ENCODE measurements around the gene DCST2. TPM values are rescaled to one million over a fixed set of nuclear protein-coding genes. Genes with fewer than 3 reads are reported as not detected.

The DCST2 gene
- total RNA-seq, 1 experiment from 2014 or later: 0.21 TPM

DNA sequence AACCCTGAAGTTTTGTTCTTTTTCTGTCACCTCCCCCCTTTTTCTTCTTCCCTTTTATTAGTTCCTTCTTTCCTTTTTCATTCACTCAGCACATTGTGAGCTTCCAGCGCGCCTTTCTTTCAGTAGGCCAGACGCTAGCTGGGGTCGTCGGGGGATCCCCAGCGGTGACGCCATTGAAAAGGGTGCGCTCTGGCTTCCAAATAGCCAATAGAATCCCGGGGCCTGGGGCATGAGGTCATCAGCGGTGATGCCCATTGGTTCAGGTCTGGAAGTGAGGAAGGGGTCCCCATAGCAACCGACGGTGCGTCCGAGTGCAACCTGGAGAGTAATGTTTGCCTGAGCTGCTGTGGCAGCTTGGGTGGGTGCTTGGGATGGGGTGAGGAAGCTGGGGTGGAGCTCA is 38.1 kb upstream of the DCST2 start:
- TF ChIP-seq EZH2 (IDR thresholded peaks at IDR 0.05; ENCODE audit: borderline replicate concordance, low read depth, low read length, poor library complexity, severe bottlenecking): no peak
- TF ChIP-seq, protein P1, sequence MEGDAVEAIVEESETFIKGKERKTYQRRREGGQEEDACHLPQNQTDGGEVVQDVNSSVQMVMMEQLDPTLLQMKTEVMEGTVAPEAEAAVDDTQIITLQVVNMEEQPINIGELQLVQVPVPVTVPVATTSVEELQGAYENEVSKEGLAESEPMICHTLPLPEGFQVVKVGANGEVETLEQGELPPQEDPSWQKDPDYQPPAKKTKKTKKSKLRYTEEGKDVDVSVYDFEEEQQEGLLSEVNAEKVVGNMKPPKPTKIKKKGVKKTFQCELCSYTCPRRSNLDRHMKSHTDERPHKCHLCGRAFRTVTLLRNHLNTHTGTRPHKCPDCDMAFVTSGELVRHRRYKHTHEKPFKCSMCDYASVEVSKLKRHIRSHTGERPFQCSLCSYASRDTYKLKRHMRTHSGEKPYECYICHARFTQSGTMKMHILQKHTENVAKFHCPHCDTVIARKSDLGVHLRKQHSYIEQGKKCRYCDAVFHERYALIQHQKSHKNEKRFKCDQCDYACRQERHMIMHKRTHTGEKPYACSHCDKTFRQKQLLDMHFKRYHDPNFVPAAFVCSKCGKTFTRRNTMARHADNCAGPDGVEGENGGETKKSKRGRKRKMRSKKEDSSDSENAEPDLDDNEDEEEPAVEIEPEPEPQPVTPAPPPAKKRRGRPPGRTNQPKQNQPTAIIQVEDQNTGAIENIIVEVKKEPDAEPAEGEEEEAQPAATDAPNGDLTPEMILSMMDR (conservative IDR thresholded peaks at IDR 0.05; ENCODE audit: low read depth, low read length): no peak
- CTCF ChIA-PET: no interaction called here
- no peak for DNase-seq (ENCODE audit: low spot score)
- H3K4me3 ChIP-seq (ENCODE audit: low read depth, low read length, poor library complexity, severe bottlenecking): no peak overlapping the region
- peaks cover 5% of the 10 kb centered on the region for H3K36me3 ChIP-seq (ENCODE audit: insufficient read depth, low read length, poor library complexity, severe bottlenecking)
- H3K9me3 ChIP-seq (ENCODE audit: low read depth, low read length, poor library complexity, severe bottlenecking): no peaks in the 10 kb centered on the region
- peaks cover 15% of the 10 kb centered on the region for H3K4me1 ChIP-seq (ENCODE audit: insufficient read depth, low read length, poor library complexity, severe bottlenecking)
- no TSS peak for BruUV-seq (replicated peaks)
- H3K27me3 ChIP-seq (replicated peaks; ENCODE audit: insufficient read depth, low read depth, low read length, poor library complexity): no peaks in the 10 kb centered on the region
- POLR2A ChIA-PET (ENCODE audit: low non-redundant PET): no interaction called here
- H3K27ac ChIP-seq (ENCODE audit: low read depth, low read length, poor library complexity, severe bottlenecking): peak overlapping the region; percentile 11
- intact Hi-C loops (cut with micrococcal nuclease; ENCODE audit: unreplicated experiment): no loop called here

DNA sequence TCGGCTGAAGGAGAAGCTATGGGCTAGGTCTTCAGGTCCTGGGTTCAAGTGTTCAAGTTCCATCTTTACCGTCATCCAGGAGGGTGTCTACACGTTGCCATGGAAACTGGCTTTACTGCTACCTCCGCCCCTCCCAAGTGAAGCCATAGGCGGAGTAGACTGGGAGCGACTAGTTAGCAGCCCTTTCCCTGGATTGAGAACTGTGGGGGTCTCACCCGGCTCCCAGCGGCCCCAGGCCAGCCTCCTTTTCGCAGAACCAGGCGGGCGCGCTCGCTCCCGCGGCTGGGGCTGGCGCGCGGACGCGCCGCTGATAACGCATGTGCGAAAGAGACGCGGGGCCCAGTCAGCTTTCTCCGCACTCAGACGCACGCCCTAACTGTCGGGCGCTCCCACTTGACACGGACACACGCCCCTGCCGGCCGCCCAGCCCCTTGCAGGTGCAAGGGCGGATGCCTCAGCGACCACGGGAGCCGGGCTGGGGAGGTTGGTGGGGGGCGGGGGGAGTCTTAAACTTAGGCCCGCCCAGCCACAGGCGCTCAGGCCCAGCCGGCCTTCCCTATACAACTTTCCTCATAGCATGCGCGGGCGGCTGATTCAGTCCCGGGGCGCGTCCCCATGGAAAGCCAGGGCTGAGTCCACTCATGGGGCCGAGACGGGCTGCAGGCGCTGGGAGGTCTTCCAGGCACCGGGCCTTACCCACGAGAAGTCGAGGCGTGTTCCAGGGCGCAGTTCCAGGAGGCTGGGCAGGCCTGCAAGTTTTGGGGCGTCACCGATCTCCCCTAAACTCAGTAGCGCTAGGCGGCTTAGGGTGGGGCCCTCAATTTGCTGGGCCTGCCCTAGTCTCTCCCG is 37.4 kb upstream of the DCST2 start:
- no peaks in the 10 kb centered on the region for H3K9me3 ChIP-seq (ENCODE audit: low read depth, low read length, poor library complexity, severe bottlenecking)
- CTCF ChIA-PET: interaction anchor here (0.6 kb wide), 1 partner anchor 14 kb away, joined by 4 read pairs; no protein-coding TSS in a partner anchor
- peak overlapping the region; percentile 11 for H3K27ac ChIP-seq (ENCODE audit: low read depth, low read length, poor library complexity, severe bottlenecking)
- no TSS peak for BruUV-seq (replicated peaks)
- POLR2A ChIA-PET (ENCODE audit: low non-redundant PET): no interaction called here
- peak; percentile 76 for DNase-seq (ENCODE audit: low spot score)
- intact Hi-C loops (cut with micrococcal nuclease; ENCODE audit: unreplicated experiment): no loop called here
- H3K27me3 ChIP-seq (replicated peaks; ENCODE audit: insufficient read depth, low read depth, low read length, poor library complexity): no peaks in the 10 kb centered on the region
- H3K4me1 ChIP-seq (ENCODE audit: insufficient read depth, low read length, poor library complexity, severe bottlenecking): peaks cover 15% of the 10 kb centered on the region
- H3K4me3 ChIP-seq (ENCODE audit: low read depth, low read length, poor library complexity, severe bottlenecking): peak overlapping the region; percentile 39
- TF ChIP-seq, protein P1 (conservative IDR thresholded peaks at IDR 0.05; ENCODE audit: low read depth, low read length): no peak; the same call in 1 of the 2 replicates
- TF ChIP-seq EZH2 (IDR thresholded peaks at IDR 0.05; ENCODE audit: borderline replicate concordance, low read depth, low read length, poor library complexity, severe bottlenecking): no peak
- H3K36me3 ChIP-seq (ENCODE audit: insufficient read depth, low read length, poor library complexity, severe bottlenecking): peaks cover 5% of the 10 kb centered on the region

DNA sequence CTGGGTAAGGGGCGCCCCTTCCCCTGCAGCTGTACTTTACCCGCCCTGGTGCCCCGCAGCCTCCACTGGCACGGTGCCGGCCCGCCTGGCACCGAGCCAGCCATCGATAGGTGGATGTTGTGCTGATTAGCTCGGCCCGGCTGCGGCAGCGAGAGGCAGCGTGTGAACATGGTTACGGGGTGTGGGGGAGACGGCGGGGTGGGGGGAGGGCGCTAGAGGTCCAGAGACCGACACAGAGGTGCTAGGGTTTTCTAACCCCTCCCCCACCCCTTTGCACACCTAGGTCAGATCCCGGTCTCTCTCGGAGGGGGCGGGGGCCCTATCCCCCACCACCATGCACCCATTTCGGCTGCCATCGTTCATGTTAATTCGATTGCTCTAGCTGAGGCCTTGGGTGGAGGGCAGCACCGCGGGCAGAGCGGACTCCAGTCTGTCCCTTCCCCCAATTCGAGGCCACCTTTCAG is 36.6 kb upstream of the DCST2 start:
- BruUV-seq (replicated peaks): no TSS peak
- H3K4me1 ChIP-seq (ENCODE audit: insufficient read depth, low read length, poor library complexity, severe bottlenecking): peaks cover 15% of the 10 kb centered on the region
- intact Hi-C loops (cut with micrococcal nuclease; ENCODE audit: unreplicated experiment): no loop called here
- no peaks in the 10 kb centered on the region for H3K27me3 ChIP-seq (replicated peaks; ENCODE audit: insufficient read depth, low read depth, low read length, poor library complexity)
- peaks cover 5% of the 10 kb centered on the region for H3K36me3 ChIP-seq (ENCODE audit: insufficient read depth, low read length, poor library complexity, severe bottlenecking)
- H3K9me3 ChIP-seq (ENCODE audit: low read depth, low read length, poor library complexity, severe bottlenecking): no peaks in the 10 kb centered on the region
- no peak overlapping the region for H3K27ac ChIP-seq (ENCODE audit: low read depth, low read length, poor library complexity, severe bottlenecking)
- DNase-seq (ENCODE audit: low spot score): no peak
- ChIA-PET POLR2A (ENCODE audit: low non-redundant PET) (no interaction called here), CTCF (interaction anchor here (0.6 kb wide), 1 partner anchor 15 kb away, joined by 4 read pairs; no protein-coding TSS in a partner anchor)
- TF ChIP-seq EZH2 (IDR thresholded peaks at IDR 0.05; ENCODE audit: borderline replicate concordance, low read depth, low read length, poor library complexity, severe bottlenecking): no peak
- TF ChIP-seq, protein P1 (conservative IDR thresholded peaks at IDR 0.05; ENCODE audit: low read depth, low read length): no peak
- H3K4me3 ChIP-seq (ENCODE audit: low read depth, low read length, poor library complexity, severe bottlenecking): no peak overlapping the region
